ENCODE results near the gene H1-8.

Gene H1-8

GRCh38 chr3:129598000-129598381 is 55.0 kb downstream of the H1-8 start:
- TF ChIP-seq CTCF (IDR thresholded peaks at IDR 0.05; ENCODE audit: poor library complexity, severe bottlenecking): no peak
- Histone ChIP-seq H3K9me3 (ENCODE audit: severe bottlenecking) (no peaks in the 10 kb centered on the region), H3K4me1 (ENCODE audit: insufficient read depth, poor library complexity, severe bottlenecking) (no peaks in the 10 kb centered on the region), H3K27ac (ENCODE audit: poor library complexity, severe bottlenecking) (no peak overlapping the region), H3K27me3 (ENCODE audit: insufficient read depth, poor library complexity, severe bottlenecking) (no peaks in the 10 kb centered on the region), H3K36me3 (ENCODE audit: low read depth) (no peaks in the 10 kb centered on the region), H3K4me3 (ENCODE audit: severe bottlenecking) (no peak overlapping the region)
- no peak for DNase-seq (ENCODE audit: low spot score)
- ATAC-seq (ENCODE audit: low read depth): 0 out of 3 replicates have a peak, but pooled peaks have one; percentile 8

DNA sequence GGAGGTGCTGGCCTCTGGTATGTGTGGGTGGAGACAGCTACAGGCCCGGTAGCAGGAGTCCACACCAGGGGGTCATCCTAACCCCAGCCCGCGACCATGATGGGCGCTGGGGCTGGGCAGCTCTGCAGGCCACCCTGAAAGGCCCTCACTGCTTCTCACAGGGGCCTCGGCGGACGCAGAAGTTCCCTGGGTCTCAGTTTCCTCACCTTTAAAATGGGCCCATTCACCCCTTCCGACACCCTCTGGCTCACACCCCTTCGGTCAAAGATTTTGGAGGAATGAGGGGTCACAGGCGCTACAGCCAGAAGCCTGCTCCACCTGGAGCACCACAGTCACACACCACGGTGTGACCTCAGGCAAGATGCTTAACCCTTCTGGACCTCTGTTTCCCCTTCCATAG is 55.5 kb downstream of the H1-8 start:
- TF ChIP-seq CTCF (IDR thresholded peaks at IDR 0.05; ENCODE audit: poor library complexity, severe bottlenecking): no peak
- Histone ChIP-seq H3K27me3 (ENCODE audit: insufficient read depth, poor library complexity, severe bottlenecking) (no peaks in the 10 kb centered on the region), H3K36me3 (ENCODE audit: low read depth) (no peaks in the 10 kb centered on the region), H3K4me3 (ENCODE audit: severe bottlenecking) (no peak overlapping the region), H3K9me3 (ENCODE audit: severe bottlenecking) (no peaks in the 10 kb centered on the region), H3K4me1 (ENCODE audit: insufficient read depth, poor library complexity, severe bottlenecking) (no peaks in the 10 kb centered on the region), H3K27ac (ENCODE audit: poor library complexity, severe bottlenecking) (no peak overlapping the region)
- ATAC-seq (ENCODE audit: low read depth) (no peak), DNase-seq (ENCODE audit: low spot score) (no peak)

GRCh38 chr3:129599073-129599472 is 56.1 kb downstream of the H1-8 start:
- no peaks in the 10 kb centered on the region for H3K9me3 ChIP-seq (ENCODE audit: severe bottlenecking)
- no peak for ATAC-seq (ENCODE audit: low read depth)
- H3K4me3 ChIP-seq (ENCODE audit: severe bottlenecking): no peak overlapping the region
- no peak for DNase-seq (ENCODE audit: low spot score)
- no peaks in the 10 kb centered on the region for H3K27me3 ChIP-seq (ENCODE audit: insufficient read depth, poor library complexity, severe bottlenecking)
- H3K4me1 ChIP-seq (ENCODE audit: insufficient read depth, poor library complexity, severe bottlenecking): no peaks in the 10 kb centered on the region
- no peak overlapping the region for H3K27ac ChIP-seq (ENCODE audit: poor library complexity, severe bottlenecking)
- TF ChIP-seq CTCF (IDR thresholded peaks at IDR 0.05; ENCODE audit: poor library complexity, severe bottlenecking): no peak
- no peaks in the 10 kb centered on the region for H3K36me3 ChIP-seq (ENCODE audit: low read depth)

GRCh38 chr3:129599607-129600006 is 56.6 kb downstream of the H1-8 start:
- no peaks in the 10 kb centered on the region for H3K36me3 ChIP-seq (ENCODE audit: low read depth)
- H3K27me3 ChIP-seq (ENCODE audit: insufficient read depth, poor library complexity, severe bottlenecking): peaks cover 2% of the 10 kb centered on the region
- no peaks in the 10 kb centered on the region for H3K9me3 ChIP-seq (ENCODE audit: severe bottlenecking)
- ATAC-seq (ENCODE audit: low read depth) (0 out of 3 replicates have a peak, but pooled peaks have one; percentile 33), DNase-seq (ENCODE audit: low spot score) (no peak)
- no peaks in the 10 kb centered on the region for H3K4me1 ChIP-seq (ENCODE audit: insufficient read depth, poor library complexity, severe bottlenecking)
- no peak overlapping the region for H3K4me3 ChIP-seq (ENCODE audit: severe bottlenecking)
- no peak overlapping the region for H3K27ac ChIP-seq (ENCODE audit: poor library complexity, severe bottlenecking)
- TF ChIP-seq CTCF (IDR thresholded peaks at IDR 0.05; ENCODE audit: poor library complexity, severe bottlenecking): no peak

- DNase-seq (ENCODE audit: low spot score) (no peak), ATAC-seq (ENCODE audit: low read depth) (no peak)
- no peaks in the 10 kb centered on the region for H3K4me1 ChIP-seq (ENCODE audit: insufficient read depth, poor library complexity, severe bottlenecking)
- H3K27ac ChIP-seq (ENCODE audit: poor library complexity, severe bottlenecking): no peak overlapping the region
- no peaks in the 10 kb centered on the region for H3K36me3 ChIP-seq (ENCODE audit: low read depth)
- H3K4me3 ChIP-seq (ENCODE audit: severe bottlenecking): no peak overlapping the region
- no peak for TF ChIP-seq CTCF (IDR thresholded peaks at IDR 0.05; ENCODE audit: poor library complexity, severe bottlenecking)
- no peaks in the 10 kb centered on the region for H3K9me3 ChIP-seq (ENCODE audit: severe bottlenecking)
- peaks cover 6% of the 10 kb centered on the region for H3K27me3 ChIP-seq (ENCODE audit: insufficient read depth, poor library complexity, severe bottlenecking)
These were observed 57.4 kb downstream of the H1-8 start for GRCh38 chr3:129600348-129600747.

Data from RWPE2 (cell line).